Measurements from ENCODE around the gene ARID1B. TPM values are rescaled to one million over a fixed set of nuclear protein-coding genes. Genes with fewer than 3 reads are reported as not detected.

Gene ARID1B
- total RNA-seq, 4 donors from 2014 or later = 87.1 to 194 (median 115) TPM

GRCh38 chr6:157242791-157243190 is 465.6 kb downstream of the ARID1B start:
- Histone ChIP-seq H3K36me3 (no peaks in the 10 kb centered on the region), H3K4me3 (no peak overlapping the region), H3K4me1 (peaks cover 11 to 41% (median 22%) of the 10 kb centered on the region in 4 donors), H3K9me3 (no peaks in the 10 kb centered on the region), H3K27me3 (no peaks in the 10 kb centered on the region), H3K27ac (peak overlapping the region in 3 of 4 donors; percentile 60 to 84 (median 61))
- TF ChIP-seq POLR2A (IDR thresholded peaks at IDR 0.05) (no peak), EP300 (IDR thresholded peaks at IDR 0.05; ENCODE audit: low read depth) (no peak), CTCF (IDR thresholded peaks at IDR 0.05) (no peak), POLR2AphosphoS5 (IDR thresholded peaks at IDR 0.05) (no peak)
- no peak for DNase-seq
- 95 to 100% methylated on average over 1 to 6 of the region's 6 CpGs for WGBS, 2 donors (ENCODE audit: low coverage in 1 of 2)
- intact Hi-C loops (cut with DNase I; ENCODE audit: low total_unique reads) (no loop called here), in situ Hi-C loops (cut with MboI; ENCODE audit: low pct_ligation_motif_present in 1 of 4, low pct_unique_long_range_greater_than_20kb in 1 of 4, low sequenced_read_pairs in 3 of 4) (no loop called here)

- no peak overlapping the region for H3K4me3 ChIP-seq
- DNase-seq = no peak
- 28 to 31% methylated on average over 2 to 3 of the region's 4 CpGs for WGBS, 2 donors (ENCODE audit: low coverage in 1 of 2)
- in situ Hi-C loops (cut with MboI; ENCODE audit: low pct_ligation_motif_present in 1 of 4, low pct_unique_long_range_greater_than_20kb in 1 of 4, low sequenced_read_pairs in 3 of 4) (no loop called here), intact Hi-C loops (cut with DNase I; ENCODE audit: low total_unique reads) (no loop called here)
- H3K4me1 ChIP-seq = peaks cover 11 to 41% (median 22%) of the 10 kb centered on the region in 4 donors
- no peak for TF ChIP-seq CTCF (IDR thresholded peaks at IDR 0.05)
- TF ChIP-seq POLR2AphosphoS5 (IDR thresholded peaks at IDR 0.05) = peak in 2 of 3 donors; percentile 18 to 37
- no peak for TF ChIP-seq EP300 (IDR thresholded peaks at IDR 0.05; ENCODE audit: low read depth)
- no peak for TF ChIP-seq POLR2A (IDR thresholded peaks at IDR 0.05)
- no peaks in the 10 kb centered on the region for H3K36me3 ChIP-seq
- peak overlapping the region in 2 of 4 donors; percentile 20 to 32 for H3K27ac ChIP-seq
- H3K27me3 ChIP-seq = no peaks in the 10 kb centered on the region
- H3K9me3 ChIP-seq = no peaks in the 10 kb centered on the region
These were observed 467.0 kb downstream of the ARID1B start for GRCh38 chr6:157244175-157244574.

- no peak for DNase-seq
- in situ Hi-C loops (cut with MboI; ENCODE audit: low pct_ligation_motif_present in 1 of 4, low pct_unique_long_range_greater_than_20kb in 1 of 4, low sequenced_read_pairs in 3 of 4) = no loop called here
- TF ChIP-seq POLR2AphosphoS5 (IDR thresholded peaks at IDR 0.05) (no peak), CTCF (IDR thresholded peaks at IDR 0.05) (no peak), POLR2A (IDR thresholded peaks at IDR 0.05) (no peak), EP300 (IDR thresholded peaks at IDR 0.05; ENCODE audit: low read depth) (no peak)
These were observed 467.6 kb downstream of the ARID1B start for GRCh38 chr6:157244780-157245179.

GRCh38 chr6:157245436-157245835 is 468.3 kb downstream of the ARID1B start:
- WGBS, 2 donors (ENCODE audit: low coverage in 1 of 2) = 0 to 88% methylated on average over 1 to 8 of the region's 13 CpGs
- no peak for DNase-seq
- H3K27ac ChIP-seq = no peak overlapping the region
- no peaks in the 10 kb centered on the region for H3K27me3 ChIP-seq
- no peaks in the 10 kb centered on the region for H3K36me3 ChIP-seq
- intact Hi-C loops (cut with DNase I; ENCODE audit: low total_unique reads) = no loop called here
- peaks cover 4 to 31% (median 14%) of the 10 kb centered on the region in 4 donors for H3K4me1 ChIP-seq
- in situ Hi-C loops (cut with MboI; ENCODE audit: low pct_ligation_motif_present in 1 of 4, low pct_unique_long_range_greater_than_20kb in 1 of 4, low sequenced_read_pairs in 3 of 4) = no loop called here
- no peak overlapping the region for H3K4me3 ChIP-seq
- TF ChIP-seq EP300 (IDR thresholded peaks at IDR 0.05; ENCODE audit: low read depth) = no peak
- TF ChIP-seq CTCF (IDR thresholded peaks at IDR 0.05) = no peak
- TF ChIP-seq POLR2AphosphoS5 (IDR thresholded peaks at IDR 0.05) = no peak
- TF ChIP-seq POLR2A (IDR thresholded peaks at IDR 0.05) = no peak
- H3K9me3 ChIP-seq = no peaks in the 10 kb centered on the region

More at GRCh38 chr6:157244780-157245179, 467.6 kb downstream of the ARID1B start:
- Histone ChIP-seq H3K27ac (no peak overlapping the region), H3K4me1 (peaks cover 9 to 38% (median 21%) of the 10 kb centered on the region in 4 donors), H3K4me3 (no peak overlapping the region), H3K27me3 (no peaks in the 10 kb centered on the region), H3K9me3 (no peaks in the 10 kb centered on the region), H3K36me3 (no peaks in the 10 kb centered on the region)
- intact Hi-C loops (cut with DNase I; ENCODE audit: low total_unique reads) = no loop called here
- WGBS, 2 donors (ENCODE audit: low coverage in 1 of 2) = 63% methylated on average over 4 of the region's 4 CpGs; no CpG with 5 or more reads in 1 of the 2 donors

Data from transverse colon (tissue), 4 donors.